Measurements from ENCODE around the gene CCN6. TPM values are rescaled to one million over a fixed set of nuclear protein-coding genes. Genes with fewer than 3 reads are reported as not detected.

The CCN6 gene
- total RNA-seq, 2 donors from 2014 or later = 0.62 TPM; not detected in 1

- WGBS = 88% methylated on average over 3 of the region's 3 CpGs
- Histone ChIP-seq H3K27ac (no peak overlapping the region), H3K27me3 (replicated peaks; ENCODE audit: insufficient read depth) (no peaks in the 10 kb centered on the region), H3K4me3 (no peak overlapping the region), H3K4me1 (replicated peaks) (no peaks in the 10 kb centered on the region), H3K36me3 (no peaks in the 10 kb centered on the region), H3K9me3 (no peaks in the 10 kb centered on the region)
- intact Hi-C loops (cut with DNase I) = no loop called here
- no peak for DNase-seq (ENCODE audit: low spot score)
- no peak for TF ChIP-seq POLR2A (IDR thresholded peaks at IDR 0.05)
- TF ChIP-seq CTCF (IDR thresholded peaks at IDR 0.05) = no peak
- no peak for TF ChIP-seq POLR2AphosphoS5 (IDR thresholded peaks at IDR 0.05)
Observed at GRCh38 chr6:112062966-112063365, 9.1 kb downstream of the CCN6 start.

GRCh38 chr6:112065426-112065986 is 11.6 kb downstream of the CCN6 start:
- H3K9me3 ChIP-seq = no peaks in the 10 kb centered on the region
- H3K36me3 ChIP-seq = no peaks in the 10 kb centered on the region
- no peak overlapping the region for H3K27ac ChIP-seq
- intact Hi-C loops (cut with DNase I) = no loop called here
- H3K4me1 ChIP-seq (replicated peaks) = no peaks in the 10 kb centered on the region
- H3K27me3 ChIP-seq (replicated peaks; ENCODE audit: insufficient read depth) = no peaks in the 10 kb centered on the region
- WGBS = 77% methylated on average over 6 of the region's 6 CpGs
- DNase-seq (ENCODE audit: low spot score) = no peak
- H3K4me3 ChIP-seq = no peak overlapping the region
- TF ChIP-seq POLR2A (IDR thresholded peaks at IDR 0.05) (no peak), CTCF (IDR thresholded peaks at IDR 0.05) (no peak), POLR2AphosphoS5 (IDR thresholded peaks at IDR 0.05) (no peak)

GRCh38 chr6:112066606-112067005 is 12.7 kb downstream of the CCN6 start:
- no peak for TF ChIP-seq POLR2A (IDR thresholded peaks at IDR 0.05)
- DNase-seq (ENCODE audit: low spot score) = no peak
- WGBS = 53% methylated on average over 3 of the region's 3 CpGs
- H3K27me3 ChIP-seq (replicated peaks; ENCODE audit: insufficient read depth) = no peaks in the 10 kb centered on the region
- H3K4me3 ChIP-seq = no peak overlapping the region
- intact Hi-C loops (cut with DNase I) = no loop called here
- H3K4me1 ChIP-seq (replicated peaks) = no peaks in the 10 kb centered on the region
- H3K9me3 ChIP-seq = no peaks in the 10 kb centered on the region
- H3K27ac ChIP-seq = no peak overlapping the region
- no peaks in the 10 kb centered on the region for H3K36me3 ChIP-seq

- Histone ChIP-seq H3K9me3 (no peaks in the 10 kb centered on the region), H3K4me3 (no peak overlapping the region), H3K4me1 (replicated peaks) (no peaks in the 10 kb centered on the region), H3K36me3 (no peaks in the 10 kb centered on the region), H3K27me3 (replicated peaks; ENCODE audit: insufficient read depth) (no peaks in the 10 kb centered on the region), H3K27ac (no peak overlapping the region)
- intact Hi-C loops (cut with DNase I) = no loop called here
- 93% methylated on average over 4 of the region's 4 CpGs for WGBS
- DNase-seq (ENCODE audit: low spot score) = no peak
- TF ChIP-seq POLR2AphosphoS5 (IDR thresholded peaks at IDR 0.05) (no peak), POLR2A (IDR thresholded peaks at IDR 0.05) (no peak), CTCF (IDR thresholded peaks at IDR 0.05) (no peak)
Observed at GRCh38 chr6:112081569-112081968, 27.7 kb downstream of the CCN6 start.

GRCh38 chr6:112085286-112086065 is 31.6 kb downstream of the CCN6 start:
- 90% methylated on average over 8 of the region's 8 CpGs for WGBS
- intact Hi-C loops (cut with DNase I) = loop anchor here (5.0 kb wide), 1 partner anchor 77 kb away; no protein-coding TSS in a partner anchor

More at GRCh38 chr6:112085286-112086065, 31.6 kb downstream of the CCN6 start:
- no peak overlapping the region for H3K27ac ChIP-seq
- H3K9me3 ChIP-seq = no peaks in the 10 kb centered on the region
- H3K4me3 ChIP-seq = no peak overlapping the region
- no peak for DNase-seq (ENCODE audit: low spot score)
- no peaks in the 10 kb centered on the region for H3K4me1 ChIP-seq (replicated peaks)
- no peak for TF ChIP-seq POLR2A (IDR thresholded peaks at IDR 0.05)
- no peak for TF ChIP-seq POLR2AphosphoS5 (IDR thresholded peaks at IDR 0.05)
- no peak for TF ChIP-seq CTCF (IDR thresholded peaks at IDR 0.05)
- no peaks in the 10 kb centered on the region for H3K27me3 ChIP-seq (replicated peaks; ENCODE audit: insufficient read depth)
- no peaks in the 10 kb centered on the region for H3K36me3 ChIP-seq
